Muscle of back (tissue), 13 donors: ENCODE data around the gene OR5AK2. TPM values are rescaled to one million over a fixed set of nuclear protein-coding genes. Genes with fewer than 3 reads are reported as not detected.
"Not testable (repeated sequence)": the region's sequence is repeated elsewhere in the genome, so short reads cannot be mapped to it uniquely, and the experiment has no call there.

Experiments used
- DNase-seq, 3 donors: peaks; one replicate each; pipeline versions ENCODE4 v3.0.0 to v3.0.0-alpha.2; 2013
- long read RNA-seq, 9 donors: transcript quantifications; one replicate each; lab custom pipeline, GENCODE V29; 2026
- polyA plus RNA-seq, 10 donors: library from polyadenylated mRNA; unstranded; fragments of 120-200 nt; gene quantifications; one replicate each; pipeline ENCODE4 v1.2.1, GENCODE V29; 2013; ENCODE audit not compliant: insufficient read length in 10 of 10

The OR5AK2 gene, protein sequence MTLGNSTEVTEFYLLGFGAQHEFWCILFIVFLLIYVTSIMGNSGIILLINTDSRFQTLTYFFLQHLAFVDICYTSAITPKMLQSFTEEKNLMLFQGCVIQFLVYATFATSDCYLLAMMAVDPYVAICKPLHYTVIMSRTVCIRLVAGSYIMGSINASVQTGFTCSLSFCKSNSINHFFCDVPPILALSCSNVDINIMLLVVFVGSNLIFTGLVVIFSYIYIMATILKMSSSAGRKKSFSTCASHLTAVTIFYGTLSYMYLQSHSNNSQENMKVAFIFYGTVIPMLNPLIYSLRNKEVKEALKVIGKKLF
- polyA plus RNA-seq: under 1 TPM in 1 of 10 donors, not detected in 9; 0.23 TPM
- long read RNA-seq, donor 1: 0 reads
- long read RNA-seq, donor 2: 0 reads
- long read RNA-seq, donor 3: 0 reads
- long read RNA-seq, donor 4: 0 reads
- long read RNA-seq, donor 5: 0 reads
- long read RNA-seq, donor 6: 0 reads
- long read RNA-seq, donor 7: 0 reads
- long read RNA-seq, donor 8: 0 reads
- long read RNA-seq, donor 9: 0 reads

DNA sequence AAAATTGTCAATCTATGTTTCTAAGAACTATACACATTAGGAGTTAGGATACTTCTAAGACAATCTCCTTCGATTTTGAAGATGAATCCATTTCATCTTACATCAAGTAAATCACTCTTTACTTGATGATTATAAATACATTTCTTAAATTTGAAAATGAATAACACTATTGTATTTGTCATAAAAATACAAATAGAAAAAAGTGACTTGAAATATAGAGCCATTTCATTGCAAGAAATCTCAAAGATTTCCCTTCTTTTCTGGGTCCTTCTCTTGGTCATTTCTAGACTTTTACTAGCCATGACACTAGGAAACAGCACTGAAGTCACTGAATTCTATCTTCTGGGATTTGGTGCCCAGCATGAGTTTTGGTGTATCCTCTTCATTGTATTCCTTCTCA lies at the start of gene OR5AK2:
TSS of gene OR5AK2 (plus strand) at position 301 of the 400 bp plus-strand sequence. CDS start at position 301, 0 bp downstream.
- DNase-seq: no peak

DNA sequence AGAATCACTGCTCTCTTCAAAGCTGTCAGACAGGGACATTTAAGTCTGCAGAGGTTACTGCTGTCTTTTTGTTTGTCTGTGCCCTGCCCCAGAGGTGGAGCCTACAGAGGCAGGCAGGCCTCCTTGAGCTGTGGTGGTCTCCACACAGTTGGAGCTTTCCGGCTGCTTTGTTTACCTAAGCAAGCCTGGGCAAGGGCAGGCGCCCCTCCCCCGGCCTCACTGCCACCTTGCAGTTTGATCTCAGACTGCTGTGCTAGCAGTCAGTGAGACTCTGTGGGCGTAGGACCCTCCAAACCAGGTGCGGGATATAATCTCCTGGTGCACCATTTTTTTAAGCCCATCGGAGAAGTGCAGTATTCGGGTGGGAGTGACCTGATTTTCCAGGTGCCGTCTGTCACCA lies 43.2 kb upstream of the OR5AK2 start:
- not testable (repeated sequence) for DNase-seq

DNA sequence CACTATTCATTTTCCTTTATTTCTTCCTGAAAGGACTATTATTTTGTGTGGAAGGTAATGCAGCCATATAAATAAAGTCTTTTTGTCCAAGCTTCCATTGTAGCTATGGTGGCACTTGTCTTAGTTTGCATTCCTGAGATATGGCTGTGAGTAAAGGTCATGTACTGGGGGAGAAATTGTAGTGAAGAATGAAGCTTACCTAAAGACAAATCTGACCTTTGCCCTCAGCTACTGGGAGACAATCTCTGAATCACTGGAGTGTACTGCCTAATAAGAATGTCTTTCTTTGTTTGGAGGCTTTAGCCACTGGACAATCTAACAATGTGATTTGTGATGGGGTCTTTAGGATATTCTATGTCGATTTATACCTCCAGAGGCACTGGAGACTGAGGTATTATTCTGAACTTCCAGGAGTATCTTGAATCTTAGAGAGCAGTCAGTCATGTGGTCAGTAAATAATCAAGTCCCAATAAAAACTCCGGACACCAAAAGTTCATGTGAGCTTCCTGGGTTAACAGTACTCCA lies 39.7 kb upstream of the OR5AK2 start:
- no peak for DNase-seq

DNA sequence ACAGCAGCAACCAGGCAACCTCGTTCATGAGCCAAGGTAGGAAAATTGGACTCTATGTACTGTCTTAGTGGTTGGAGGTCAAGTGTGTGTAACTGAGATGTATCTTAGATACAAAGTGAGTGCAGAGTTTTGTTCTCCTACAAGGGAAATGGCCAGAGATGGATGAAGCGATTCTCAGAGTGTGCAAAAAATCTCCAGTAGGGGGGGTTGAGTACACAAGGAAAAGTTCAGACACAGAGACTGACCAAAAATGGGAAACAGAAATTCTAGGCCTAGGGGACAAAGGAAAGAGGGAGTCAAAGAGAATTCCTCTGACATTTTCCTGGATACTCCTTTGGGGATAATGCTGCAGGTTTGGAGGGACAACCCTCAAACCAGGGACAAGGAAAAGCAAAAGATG lies 38.2 kb upstream of the OR5AK2 start:
- DNase-seq: no peak

DNA sequence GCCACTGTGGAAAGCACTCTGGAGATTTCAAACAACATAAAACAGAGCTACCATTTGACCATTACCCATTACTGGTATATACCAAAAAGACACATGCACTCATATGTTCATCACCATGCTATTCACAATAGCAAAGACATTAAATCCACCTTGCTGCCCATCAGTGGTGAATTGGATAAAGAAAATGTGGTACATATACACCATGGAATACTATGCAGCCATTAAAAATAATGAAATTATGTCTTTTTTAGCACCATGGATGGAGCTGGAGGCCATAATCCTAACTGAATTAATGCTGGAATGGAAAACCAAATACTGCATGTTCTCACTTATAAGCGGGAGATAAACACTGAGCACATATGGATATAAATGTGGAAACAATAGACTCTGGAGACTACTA lies 34.8 kb upstream of the OR5AK2 start:
- DNase-seq: not testable (repeated sequence)

DNA sequence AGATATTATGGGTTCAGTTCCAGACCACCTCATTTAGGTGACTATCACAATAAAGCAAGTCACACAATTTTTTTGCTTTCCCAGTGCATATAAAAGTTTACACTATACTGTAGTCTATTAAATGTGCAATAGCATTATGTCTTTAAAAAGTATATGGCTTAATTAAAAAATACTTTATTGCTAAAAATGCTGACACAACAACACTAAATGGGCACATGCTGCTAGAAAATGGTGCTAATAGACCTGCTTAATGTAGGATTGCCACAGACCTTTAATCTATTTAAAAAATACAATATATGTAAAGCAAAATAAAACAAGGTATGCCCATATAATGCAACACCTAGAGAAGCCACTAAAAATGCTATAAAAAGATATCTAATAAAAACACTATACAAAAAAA lies 27.1 kb upstream of the OR5AK2 start:
- DNase-seq: no peak

DNA sequence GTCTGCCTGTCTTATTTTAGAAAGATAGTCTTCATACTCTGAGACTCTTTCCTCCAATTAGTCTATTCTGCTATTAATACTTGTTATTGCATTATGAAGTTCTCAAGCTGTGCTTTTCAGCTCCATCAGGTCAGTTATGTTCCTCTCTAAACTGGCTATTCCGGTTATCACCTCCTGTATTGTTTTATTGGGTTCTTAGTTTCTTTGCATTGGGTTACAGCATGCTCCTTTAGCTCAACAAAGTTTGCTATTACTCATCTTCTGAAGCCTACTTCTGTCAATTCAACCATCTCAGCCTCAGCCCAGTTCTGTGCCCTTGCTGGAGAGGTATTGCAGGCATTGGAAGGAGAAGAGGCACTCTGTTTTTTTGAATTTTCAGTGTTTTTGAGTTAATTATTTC lies 21.0 kb upstream of the OR5AK2 start:
- DNase-seq: no peak

DNA sequence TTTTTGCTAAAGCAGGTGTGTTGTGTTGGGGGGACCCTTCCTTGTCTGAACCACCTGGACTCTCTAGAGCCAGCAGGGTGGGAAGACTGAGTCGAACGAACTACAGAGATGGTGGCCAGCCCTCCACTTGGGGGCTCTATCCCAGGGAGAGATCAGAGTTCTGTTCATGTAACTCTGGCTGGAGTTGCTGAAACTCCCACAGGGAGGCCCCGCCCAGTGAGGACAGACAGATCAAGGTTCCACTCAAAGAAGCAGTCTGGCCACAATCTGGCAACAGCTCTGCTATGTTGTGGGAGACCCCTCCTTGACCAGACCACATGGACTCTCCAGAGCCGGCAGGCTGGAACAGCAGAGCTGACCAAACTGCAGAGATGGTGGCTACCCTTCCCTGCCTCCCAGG lies 20.2 kb upstream of the OR5AK2 start:
- no peak for DNase-seq

DNA sequence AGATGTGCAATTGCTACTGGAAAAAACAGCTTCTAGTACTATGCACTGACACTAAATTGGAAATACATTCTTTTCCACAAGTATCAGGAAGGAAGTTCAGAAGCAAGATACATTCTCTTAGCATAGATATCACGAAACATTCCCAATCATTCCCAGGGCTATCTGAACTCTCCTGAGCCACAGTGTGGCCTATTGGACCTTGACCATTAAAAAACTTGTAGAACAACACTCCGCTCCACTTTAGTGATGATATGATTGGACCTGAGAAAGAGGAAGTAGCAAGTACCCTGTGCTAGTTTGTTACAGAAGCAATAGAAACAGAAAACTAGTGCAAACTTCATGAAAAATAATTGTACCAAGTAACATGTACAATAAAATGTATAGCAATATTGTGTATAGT lies 11.4 kb upstream of the OR5AK2 start:
- no peak for DNase-seq

DNA sequence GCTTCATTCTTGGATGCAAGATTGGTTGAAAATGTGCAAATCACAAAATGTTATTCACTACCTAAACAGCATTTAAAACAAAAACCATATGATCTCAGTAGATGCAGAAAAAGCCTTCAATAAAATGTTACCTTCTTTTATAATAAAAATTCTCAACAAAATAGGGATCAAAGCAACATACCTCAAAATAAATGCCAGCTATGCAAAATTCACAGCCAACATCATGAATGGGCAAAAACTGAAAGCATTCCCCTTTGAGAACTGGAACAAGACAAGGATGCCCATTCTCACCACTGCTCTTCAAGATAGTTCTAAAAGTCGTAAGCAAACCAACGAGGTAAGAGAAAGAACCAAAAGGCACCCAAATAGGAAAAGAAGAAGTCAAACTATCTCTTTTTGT lies 2.0 kb downstream of the OR5AK2 start:
- DNase-seq: no peak

DNA sequence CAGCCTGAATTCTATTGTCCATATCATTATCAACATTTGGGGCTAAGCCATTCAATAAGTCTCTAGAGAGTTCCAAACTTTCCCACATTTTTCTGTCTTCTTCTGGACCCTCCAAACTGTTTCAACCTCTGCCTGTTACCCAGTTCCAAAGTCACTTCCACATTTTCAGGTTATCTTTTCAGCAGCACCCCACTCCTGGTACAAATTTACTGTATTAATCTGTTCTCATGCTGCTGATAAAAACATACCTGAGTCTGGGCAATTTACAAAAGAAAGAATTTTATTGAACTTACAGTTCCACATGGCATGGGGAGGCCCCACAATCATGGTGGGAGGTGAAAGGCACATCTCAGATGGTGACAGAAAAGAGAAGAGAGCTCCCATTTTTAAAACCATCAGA lies 5.8 kb downstream of the OR5AK2 start:
- DNase-seq: no peak

DNA sequence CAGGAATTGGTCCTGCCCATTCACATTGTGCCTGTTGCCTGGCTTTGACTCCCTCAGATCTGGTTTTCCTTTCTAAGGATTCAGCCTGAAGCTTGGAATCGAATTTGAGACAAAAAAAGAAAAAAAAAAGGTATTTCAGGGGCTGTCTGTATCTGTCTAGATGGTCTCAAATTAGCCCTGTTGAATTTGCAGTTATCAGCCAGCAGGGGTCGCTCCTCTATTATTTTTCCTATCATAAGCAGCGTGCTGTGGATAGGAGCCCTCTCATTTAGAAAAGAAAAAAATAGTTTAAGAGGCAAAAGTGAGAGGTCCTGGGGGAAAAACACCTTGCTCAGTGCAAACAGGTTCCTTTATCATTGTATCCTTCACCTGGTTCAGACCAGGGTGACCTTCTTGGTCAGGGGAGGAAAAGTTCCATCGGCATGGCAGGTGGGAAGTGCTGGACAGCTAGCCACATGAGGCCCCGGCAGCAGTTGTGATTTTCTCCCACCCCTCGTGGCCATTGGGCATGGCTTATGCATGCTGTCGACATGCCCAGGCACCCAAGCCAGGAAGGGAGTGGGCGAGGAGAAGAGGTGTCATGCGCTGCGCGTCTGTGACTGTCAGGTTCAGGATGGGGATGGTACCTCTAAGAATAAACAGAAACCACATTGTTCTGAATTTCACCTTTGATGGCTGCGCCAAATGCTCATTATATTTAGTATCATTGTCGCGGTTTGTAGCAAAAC lies 13.1 kb downstream of the OR5AK2 start:
- DNase-seq: no peak

DNA sequence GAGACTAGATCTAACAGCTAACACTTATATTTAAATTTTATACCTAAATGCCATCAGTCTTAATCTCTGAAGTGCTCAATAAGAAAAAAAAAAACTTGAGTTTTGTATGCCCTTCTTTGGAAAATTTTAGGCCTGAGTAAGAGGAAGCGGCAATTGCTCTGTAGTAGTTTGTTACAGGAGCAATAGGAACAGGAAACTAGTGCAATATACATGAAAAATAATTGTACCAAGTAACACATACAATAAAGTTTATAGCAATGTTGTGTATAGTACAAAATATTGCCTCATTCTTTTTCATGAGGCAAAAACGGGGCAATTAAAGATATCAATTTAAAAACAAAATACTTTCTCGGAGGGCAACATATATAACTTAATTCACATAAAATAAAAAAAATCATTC lies 19.7 kb downstream of the OR5AK2 start:
- no peak for DNase-seq

DNA sequence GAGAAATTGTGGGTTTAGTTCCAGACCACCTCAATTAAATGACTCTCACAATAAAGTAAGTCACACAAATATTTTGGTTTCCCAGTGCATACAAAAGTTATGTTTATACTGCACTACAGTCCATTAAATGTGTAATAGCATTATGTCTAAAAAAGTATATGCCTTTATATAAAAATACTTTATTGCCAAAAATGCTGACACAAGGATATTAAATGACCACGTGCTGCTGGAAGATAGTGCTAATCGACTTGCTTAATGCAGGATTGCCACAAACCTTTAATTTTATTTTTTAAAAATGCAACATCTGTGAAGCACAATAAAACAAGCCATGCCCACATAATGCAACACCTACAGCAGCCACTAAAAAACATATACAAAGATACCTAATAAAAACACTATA lies 27.0 kb downstream of the OR5AK2 start:
- no peak for DNase-seq

DNA sequence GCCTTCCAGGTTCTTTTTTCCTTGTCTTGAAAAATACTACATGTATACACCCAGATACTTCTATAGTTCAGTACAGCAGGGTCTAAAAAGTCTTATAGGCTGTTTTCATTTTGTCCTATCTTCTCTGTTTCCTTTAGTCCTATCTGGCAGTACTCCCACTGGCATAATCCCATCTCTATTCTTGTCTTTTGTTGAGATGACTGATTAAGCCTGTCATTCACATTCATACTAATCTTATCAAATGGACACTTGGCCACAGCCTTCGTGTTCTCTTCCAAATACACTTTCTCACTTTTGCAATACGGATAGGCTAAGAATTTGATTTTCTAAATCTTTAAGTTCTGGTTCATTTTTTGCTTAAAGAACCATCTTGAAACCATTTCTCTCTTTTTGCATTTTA lies 42.8 kb downstream of the OR5AK2 start:
- no peak for DNase-seq

Other genes with a start within 250 kb of the OR5AK2 start
- gene OR9G4, start 240.2 kb upstream of the OR5AK2 start, polyA plus RNA-seq: not detected
- gene LRRC55, start 193.0 kb downstream of the OR5AK2 start, polyA plus RNA-seq: 1 to 10 TPM in 8 of 10 donors, under 1 TPM in 2; 0.73 to 2.4 (median 1.5) TPM
- gene APLNR, start 248.3 kb downstream of the OR5AK2 start, polyA plus RNA-seq: 100 to 1,000 TPM in 2 of 10 donors, 10 to 100 TPM in 8; 66.8 to 129 (median 87.1) TPM